ENCODE measurements around the gene NT5DC2.

The NT5DC2 gene

GRCh38 chr3:52506266-52506966 lies 27.2 kb downstream of the NT5DC2 start:
- DNase-seq, result no peak

GRCh38 chr3:52504977-52505376 lies 28.7 kb downstream of the NT5DC2 start:
- no peak for DNase-seq

- no peak for DNase-seq
Measured at GRCh38 chr3:52503788-52504424, 29.8 kb downstream of the NT5DC2 start.

- no peak for DNase-seq
Measured at GRCh38 chr3:52502808-52503350, 30.8 kb downstream of the NT5DC2 start.

- no peak for DNase-seq
Measured at GRCh38 chr3:52502001-52502400, 31.7 kb downstream of the NT5DC2 start.

GRCh38 chr3:52501046-52501445 lies 32.6 kb downstream of the NT5DC2 start:
- DNase-seq, result no peak

- peak; percentile 88 for DNase-seq
Measured at GRCh38 chr3:52498137-52499054, 35.3 kb downstream of the NT5DC2 start.

GRCh38 chr3:52495777-52496602 lies 37.7 kb downstream of the NT5DC2 start:
- peak; percentile 46 for DNase-seq

GRCh38 chr3:52494886-52495495 lies 38.7 kb downstream of the NT5DC2 start, which contains the start of gene STAB1:
Gene STAB1 (plus strand): TSS chr3:52495338. CDS start chr3:52495414, 76 bp downstream.
- no peak for DNase-seq

GRCh38 chr3:52494445-52494844 lies 39.2 kb downstream of the NT5DC2 start:
- DNase-seq, result no peak

- DNase-seq, result no peak
Measured at GRCh38 chr3:52493232-52494017, 40.2 kb downstream of the NT5DC2 start.

GRCh38 chr3:52492059-52492458 lies 41.6 kb downstream of the NT5DC2 start:
- DNase-seq, result no peak

GRCh38 chr3:52490939-52491526 lies 42.6 kb downstream of the NT5DC2 start:
- peak; percentile 34 for DNase-seq

GRCh38 chr3:52490035-52490938 lies 43.4 kb downstream of the NT5DC2 start:
- no peak for DNase-seq

- no peak for DNase-seq
Measured at GRCh38 chr3:52489453-52489852, 44.2 kb downstream of the NT5DC2 start.

- DNase-seq, result no peak
Measured at GRCh38 chr3:52488746-52489145, 44.9 kb downstream of the NT5DC2 start.

- no peak for DNase-seq
Measured at GRCh38 chr3:52487788-52488691, 45.6 kb downstream of the NT5DC2 start.

- no peak for DNase-seq
Measured at GRCh38 chr3:52487050-52487787, 46.4 kb downstream of the NT5DC2 start.

All from inflammatory macrophage treated with lipopolysaccharide for 4 hours (primary cell).